Memory B cell (primary cell): ENCODE data around the gene PDE4D.

Experiments
- ATAC-seq: fragments of 150-1000 bp; cut with Tn5 transposase; 2 replicates; pipeline ENCODE4 v1.10.0; 2021; ENCODE audit warnings: low read depth, mild to moderate bottlenecking, moderate library complexity
- DNase-seq, 2 donors: peaks; one replicate each; pipeline ENCODE4 v3.0.0; 2022; ENCODE audit warnings: low spot score in 2 of 2
- H3K27ac Mint-ChIP-seq: one replicate; pipeline ENCODE4 v1.8.0; 2022; ENCODE audit warnings: mild to moderate bottlenecking, moderate library complexity, mixed read lengths
- H3K27me3 Mint-ChIP-seq: one replicate; pipeline ENCODE4 v1.8.0; 2022; ENCODE audit warnings: mixed read lengths
- H3K36me3 Mint-ChIP-seq: one replicate; pipeline ENCODE4 v1.8.0; 2022; ENCODE audit warnings: mild to moderate bottlenecking, mixed read lengths
- H3K4me1 Mint-ChIP-seq: one replicate; pipeline ENCODE4 v1.8.0; 2022; ENCODE audit warnings: mixed read lengths
- H3K4me3 Mint-ChIP-seq: one replicate; pipeline ENCODE4 v1.8.0; 2022; ENCODE audit warnings: mild to moderate bottlenecking, moderate library complexity, mixed read lengths
- H3K9me3 Mint-ChIP-seq: one replicate; pipeline ENCODE4 v1.8.0; 2022; ENCODE audit warnings: mixed read lengths

Gene PDE4D

GRCh38 chr5:59864718-59865117 is 28.8 kb downstream of the PDE4D start:
- ATAC-seq (no peak), DNase-seq (no peak)
- Mint-ChIP-seq H3K9me3 (no peaks in the 10 kb centered on the region), H3K4me1 (no peaks in the 10 kb centered on the region), H3K36me3 (no peaks in the 10 kb centered on the region), H3K4me3 (no peak overlapping the region), H3K27me3 (no peaks in the 10 kb centered on the region), H3K27ac (no peak overlapping the region)

- H3K27me3 Mint-ChIP-seq, result no peaks in the 10 kb centered on the region
- no peaks in the 10 kb centered on the region for H3K4me1 Mint-ChIP-seq
- no peak overlapping the region for H3K4me3 Mint-ChIP-seq
- H3K36me3 Mint-ChIP-seq, result no peaks in the 10 kb centered on the region
- no peak for ATAC-seq
- DNase-seq, result no peak
- no peaks in the 10 kb centered on the region for H3K9me3 Mint-ChIP-seq
- no peak overlapping the region for H3K27ac Mint-ChIP-seq
Observed at GRCh38 chr5:59863777-59864176, 29.7 kb downstream of the PDE4D start.

GRCh38 chr5:59856358-59856757 is 37.2 kb downstream of the PDE4D start:
- ATAC-seq (no peak), DNase-seq (no peak)
- peaks cover 4% of the 10 kb centered on the region for H3K27me3 Mint-ChIP-seq
- H3K9me3 Mint-ChIP-seq, result no peaks in the 10 kb centered on the region
- H3K27ac Mint-ChIP-seq, result no peak overlapping the region
- H3K4me3 Mint-ChIP-seq, result no peak overlapping the region
- no peaks in the 10 kb centered on the region for H3K36me3 Mint-ChIP-seq
- no peaks in the 10 kb centered on the region for H3K4me1 Mint-ChIP-seq

GRCh38 chr5:59850766-59851165 is 42.8 kb downstream of the PDE4D start:
- ATAC-seq (no peak), DNase-seq (no peak)
- Mint-ChIP-seq H3K4me1 (no peaks in the 10 kb centered on the region), H3K27ac (no peak overlapping the region), H3K9me3 (no peaks in the 10 kb centered on the region), H3K36me3 (no peaks in the 10 kb centered on the region), H3K27me3 (peaks cover 1% of the 10 kb centered on the region), H3K4me3 (no peak overlapping the region)

- no peaks in the 10 kb centered on the region for H3K9me3 Mint-ChIP-seq
- H3K27ac Mint-ChIP-seq, result no peak overlapping the region
Observed at GRCh38 chr5:59847586-59847985, 45.9 kb downstream of the PDE4D start.

GRCh38 chr5:59845730-59846129 is 47.8 kb downstream of the PDE4D start:
- DNase-seq (no peak), ATAC-seq (no peak)
- Mint-ChIP-seq H3K4me1 (no peaks in the 10 kb centered on the region), H3K9me3 (no peaks in the 10 kb centered on the region), H3K27ac (no peak overlapping the region), H3K4me3 (no peak overlapping the region), H3K27me3 (no peaks in the 10 kb centered on the region), H3K36me3 (no peaks in the 10 kb centered on the region)

More at GRCh38 chr5:59847586-59847985, 45.9 kb downstream of the PDE4D start:
- DNase-seq, result no peak
- Mint-ChIP-seq H3K4me3 (no peak overlapping the region), H3K27me3 (peaks cover 1% of the 10 kb centered on the region), H3K4me1 (no peaks in the 10 kb centered on the region), H3K36me3 (no peaks in the 10 kb centered on the region)
- no peak for ATAC-seq

GRCh38 chr5:59843511-59844213 is 49.9 kb downstream of the PDE4D start:
- no peaks in the 10 kb centered on the region for H3K27me3 Mint-ChIP-seq
- no peak overlapping the region for H3K27ac Mint-ChIP-seq
- H3K36me3 Mint-ChIP-seq, result no peaks in the 10 kb centered on the region
- H3K4me1 Mint-ChIP-seq, result no peaks in the 10 kb centered on the region
- H3K4me3 Mint-ChIP-seq, result no peak overlapping the region
- no peak for DNase-seq
- no peaks in the 10 kb centered on the region for H3K9me3 Mint-ChIP-seq
- ATAC-seq, result no peak

- DNase-seq (no peak), ATAC-seq (no peak)
- Mint-ChIP-seq H3K9me3 (no peaks in the 10 kb centered on the region), H3K4me1 (no peaks in the 10 kb centered on the region), H3K27me3 (no peaks in the 10 kb centered on the region), H3K4me3 (no peak overlapping the region), H3K36me3 (no peaks in the 10 kb centered on the region), H3K27ac (no peak overlapping the region)
Observed at GRCh38 chr5:59842999-59843398, 50.5 kb downstream of the PDE4D start.

GRCh38 chr5:59840200-59840601 is 53.3 kb downstream of the PDE4D start:
- DNase-seq (no peak), ATAC-seq (no peak)
- H3K27me3 Mint-ChIP-seq, result no peaks in the 10 kb centered on the region
- H3K4me1 Mint-ChIP-seq, result no peaks in the 10 kb centered on the region
- no peaks in the 10 kb centered on the region for H3K36me3 Mint-ChIP-seq
- H3K9me3 Mint-ChIP-seq, result no peaks in the 10 kb centered on the region
- H3K4me3 Mint-ChIP-seq, result no peak overlapping the region
- H3K27ac Mint-ChIP-seq, result no peak overlapping the region

- DNase-seq (no peak), ATAC-seq (no peak)
Observed at GRCh38 chr5:59838989-59839388, 54.5 kb downstream of the PDE4D start.

GRCh38 chr5:59838067-59838466 is 55.5 kb downstream of the PDE4D start:
- no peaks in the 10 kb centered on the region for H3K4me1 Mint-ChIP-seq
- H3K27ac Mint-ChIP-seq, result no peak overlapping the region
- DNase-seq (no peak), ATAC-seq (no peak)
- no peaks in the 10 kb centered on the region for H3K36me3 Mint-ChIP-seq
- peaks cover 3% of the 10 kb centered on the region for H3K27me3 Mint-ChIP-seq
- H3K9me3 Mint-ChIP-seq, result no peaks in the 10 kb centered on the region
- no peak overlapping the region for H3K4me3 Mint-ChIP-seq

More at GRCh38 chr5:59838989-59839388, 54.5 kb downstream of the PDE4D start:
- Mint-ChIP-seq H3K9me3 (no peaks in the 10 kb centered on the region), H3K4me3 (no peak overlapping the region), H3K27ac (no peak overlapping the region), H3K4me1 (no peaks in the 10 kb centered on the region), H3K36me3 (no peaks in the 10 kb centered on the region), H3K27me3 (no peaks in the 10 kb centered on the region)

- Mint-ChIP-seq H3K27me3 (peaks cover 6% of the 10 kb centered on the region), H3K27ac (no peak overlapping the region), H3K4me1 (no peaks in the 10 kb centered on the region), H3K9me3 (no peaks in the 10 kb centered on the region), H3K4me3 (no peak overlapping the region), H3K36me3 (no peaks in the 10 kb centered on the region)
- DNase-seq (no peak), ATAC-seq (no peak)
Observed at GRCh38 chr5:59837071-59837470, 56.5 kb downstream of the PDE4D start.

- Mint-ChIP-seq H3K36me3 (no peaks in the 10 kb centered on the region), H3K27ac (no peak overlapping the region), H3K4me1 (no peaks in the 10 kb centered on the region), H3K27me3 (peaks cover 6% of the 10 kb centered on the region), H3K4me3 (no peak overlapping the region), H3K9me3 (no peaks in the 10 kb centered on the region)
- ATAC-seq, result no peak
- no peak for DNase-seq
Observed at GRCh38 chr5:59835800-59836199, 57.7 kb downstream of the PDE4D start.

- no peak for DNase-seq
- no peak for ATAC-seq
- H3K27ac Mint-ChIP-seq, result no peak overlapping the region
- H3K9me3 Mint-ChIP-seq, result no peaks in the 10 kb centered on the region
- H3K4me3 Mint-ChIP-seq, result no peak overlapping the region
- H3K4me1 Mint-ChIP-seq, result no peaks in the 10 kb centered on the region
- H3K36me3 Mint-ChIP-seq, result no peaks in the 10 kb centered on the region
- H3K27me3 Mint-ChIP-seq, result peaks cover 6% of the 10 kb centered on the region
Observed at GRCh38 chr5:59833448-59833847, 60.1 kb downstream of the PDE4D start.

GRCh38 chr5:59832577-59833301 is 60.8 kb downstream of the PDE4D start:
- Mint-ChIP-seq H3K9me3 (no peaks in the 10 kb centered on the region), H3K36me3 (no peaks in the 10 kb centered on the region), H3K27me3 (peaks cover 6% of the 10 kb centered on the region), H3K27ac (no peak overlapping the region), H3K4me3 (no peak overlapping the region), H3K4me1 (no peaks in the 10 kb centered on the region)
- DNase-seq (no peak), ATAC-seq (no peak)
